ENCODE data around the gene CLEC3A.
"Not testable (repeated sequence)": the region's sequence is repeated elsewhere in the genome, so short reads cannot be mapped to it uniquely, and the experiment has no call there.

Gene CLEC3A

GRCh38 chr16:78024159-78024558, 1.8 kb downstream of the CLEC3A start:
- intact Hi-C loops (cut with DNase I): no loop called here
- no peak for DNase-seq

GRCh38 chr16:78025631-78026030, 3.3 kb downstream of the CLEC3A start:
- no peak for DNase-seq
- intact Hi-C loops (cut with DNase I): no loop called here

GRCh38 chr16:78028018-78028417, 5.7 kb downstream of the CLEC3A start:
- intact Hi-C loops (cut with DNase I): no loop called here
- no peak for DNase-seq

DNA sequence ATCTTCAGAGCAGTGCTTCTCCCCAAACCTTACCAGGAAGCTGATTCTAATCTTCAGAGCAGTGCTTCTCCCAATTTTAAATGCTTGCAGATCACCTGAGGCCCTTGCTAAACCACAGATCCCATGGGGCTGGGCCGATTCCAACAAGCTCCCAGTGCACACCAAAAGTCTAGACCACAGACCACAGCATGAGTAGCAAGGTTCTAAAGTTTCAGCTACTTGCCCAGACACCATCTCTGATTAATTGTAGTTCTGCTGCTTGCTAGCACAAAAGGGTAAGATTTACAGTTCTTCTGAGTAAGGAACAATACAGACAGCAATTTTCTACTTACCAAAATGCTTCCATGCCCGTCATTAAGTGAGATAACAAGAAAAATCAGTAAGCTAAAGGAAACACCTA, 12.2 kb downstream of the CLEC3A start:
- no peak for DNase-seq
- intact Hi-C loops (cut with DNase I): no loop called here

DNA sequence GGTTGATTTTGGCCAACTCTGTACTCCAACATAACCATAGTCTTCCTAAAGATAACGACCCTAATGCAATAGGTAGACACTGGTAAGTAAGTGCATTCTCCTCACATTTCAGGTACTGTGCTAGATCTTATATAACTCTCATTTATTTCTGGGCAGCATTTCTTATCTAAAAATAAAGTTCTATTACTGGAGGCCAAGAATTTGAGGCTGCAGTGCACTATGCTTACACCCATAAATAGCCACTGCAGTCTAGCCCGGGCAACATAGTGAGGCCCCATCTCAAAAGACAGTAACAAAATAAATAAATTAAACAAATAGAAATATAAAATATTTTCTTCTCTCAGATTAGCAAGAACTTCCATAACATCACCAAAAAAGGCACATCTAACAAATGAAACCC, 12.7 kb downstream of the CLEC3A start:
- intact Hi-C loops (cut with DNase I): no loop called here
- DNase-seq: no peak

DNA sequence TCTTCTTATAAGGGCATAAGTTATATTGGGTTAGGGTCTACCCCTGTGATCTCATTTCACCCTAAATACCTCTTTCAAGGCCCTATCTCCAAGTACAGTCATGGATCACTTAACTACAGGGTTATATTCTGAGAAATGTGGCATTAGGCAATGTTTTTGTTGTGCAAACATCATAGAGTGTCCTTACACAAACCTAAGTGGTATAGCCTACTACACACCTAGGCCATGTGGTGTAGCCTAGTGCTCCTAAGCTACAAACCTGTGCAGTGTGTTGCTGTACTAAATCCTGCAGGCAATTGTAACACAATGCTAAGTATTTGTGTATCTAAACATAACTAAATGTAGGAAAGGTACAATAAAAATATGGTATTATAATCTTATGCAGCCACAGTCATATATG, 18.0 kb downstream of the CLEC3A start:
- DNase-seq: no peak
- intact Hi-C loops (cut with DNase I): no loop called here

DNA sequence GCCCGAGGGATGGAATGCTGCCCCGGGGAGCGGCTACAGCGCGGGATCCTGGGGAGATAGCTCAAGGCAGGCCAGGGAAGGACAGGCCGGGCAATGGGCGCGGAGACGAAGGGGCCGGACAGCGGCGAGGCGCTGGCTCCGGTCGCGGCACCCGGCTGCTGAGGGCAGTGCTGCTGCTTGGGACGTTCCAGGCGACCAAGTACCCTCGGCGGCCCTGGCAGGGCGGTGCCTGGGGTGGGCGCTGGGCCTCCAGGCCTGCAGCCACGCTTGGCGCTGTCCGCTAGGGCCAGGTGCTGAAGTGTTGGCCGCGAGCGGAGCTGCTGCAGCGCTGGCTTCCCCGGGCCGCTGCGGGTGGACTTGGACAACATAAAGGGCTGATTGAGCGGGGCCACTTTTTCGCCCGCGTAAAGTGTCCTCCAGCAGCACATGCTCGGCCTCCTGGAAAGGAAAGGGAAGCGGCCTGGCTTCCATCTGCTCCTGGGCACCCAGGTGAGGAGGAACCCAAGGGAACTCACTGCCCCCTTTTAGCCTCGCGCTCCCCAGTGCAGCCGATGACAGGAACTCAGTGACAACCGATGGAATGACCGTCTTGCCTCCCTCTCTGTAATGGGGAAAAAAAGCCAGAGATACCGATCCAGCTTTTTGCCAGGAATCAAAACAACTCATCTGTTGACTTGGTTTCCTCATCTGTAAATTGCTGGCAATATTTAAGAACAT, 23.7 kb downstream of the CLEC3A start:
- DNase-seq: peak; percentile 6 to 82 (median 57)
- intact Hi-C loops (cut with DNase I): no loop called here

GRCh38 chr16:78048319-78048718, 26.0 kb downstream of the CLEC3A start:
- no peak for DNase-seq
- intact Hi-C loops (cut with DNase I): no loop called here

GRCh38 chr16:78050734-78051400, 28.5 kb downstream of the CLEC3A start:
- intact Hi-C loops (cut with DNase I): no loop called here
- DNase-seq: no peak

DNA sequence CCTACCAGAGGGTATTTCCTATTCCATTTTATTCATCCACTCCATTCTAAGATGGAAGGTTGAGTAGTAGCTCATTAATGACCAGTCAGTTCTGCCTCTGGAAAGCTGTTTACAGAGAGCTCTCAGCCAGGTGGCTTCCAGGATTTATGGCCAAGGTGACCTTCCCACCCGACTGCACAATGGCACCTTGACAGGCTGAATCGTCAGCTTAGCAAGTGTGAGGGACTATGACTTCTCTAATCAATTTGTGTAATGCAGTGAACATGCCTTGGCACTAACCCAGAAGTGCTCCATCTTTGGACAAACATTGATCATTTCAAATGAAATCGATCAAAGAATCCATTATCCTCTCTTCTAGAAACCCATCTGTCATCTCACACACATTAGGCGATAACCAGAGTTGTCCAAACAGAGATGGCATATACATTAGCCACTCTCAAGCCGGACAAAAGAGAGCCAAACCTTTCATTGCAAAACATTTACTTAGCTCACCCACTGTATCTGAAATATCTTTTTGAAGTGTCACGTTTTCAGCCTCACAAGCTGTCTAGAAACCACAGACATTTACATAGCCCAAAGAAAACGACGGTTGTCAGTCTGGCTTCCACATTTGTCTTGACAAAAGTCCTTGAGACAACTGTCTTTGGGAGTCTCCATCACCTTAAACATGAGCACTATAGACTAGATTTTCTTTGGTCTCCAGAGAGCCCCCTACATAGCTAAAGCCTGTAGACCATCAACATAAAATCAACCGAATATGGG, 35.6 kb downstream of the CLEC3A start:
- intact Hi-C loops (cut with DNase I): no loop called here
- no peak for DNase-seq

DNA sequence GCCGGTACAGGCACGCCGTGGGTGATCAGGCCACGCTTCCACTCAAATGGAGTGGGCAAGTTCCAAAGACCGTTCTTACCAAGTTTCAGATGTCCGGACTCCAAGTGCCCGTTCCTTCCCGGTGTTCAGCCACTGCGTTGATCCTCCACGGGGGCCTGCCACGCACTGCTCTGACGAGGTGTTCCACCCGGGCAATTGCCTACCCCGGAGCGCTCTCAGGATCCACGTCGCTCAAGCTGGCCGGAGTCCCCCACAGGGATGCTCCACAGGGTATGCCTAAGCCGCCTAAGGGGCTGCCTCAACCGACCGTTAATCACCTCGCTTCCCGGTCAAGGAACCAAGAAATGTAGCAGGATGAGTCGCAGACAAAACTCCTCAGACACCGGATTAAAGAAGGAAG, 37.5 kb downstream of the CLEC3A start:
- intact Hi-C loops (cut with DNase I); DNase-seq: not testable (repeated sequence)

GRCh38 chr16:78060295-78060694, 37.9 kb downstream of the CLEC3A start:
- intact Hi-C loops (cut with DNase I): no loop called here

GRCh38 chr16:78060809-78061208, 38.5 kb downstream of the CLEC3A start:
- DNase-seq: no peak
- intact Hi-C loops (cut with DNase I): no loop called here

More at GRCh38 chr16:78060295-78060694, 37.9 kb downstream of the CLEC3A start:
- no peak for DNase-seq

- intact Hi-C loops (cut with DNase I): no loop called here
- DNase-seq: no peak
These were observed 43.0 kb downstream of the CLEC3A start for GRCh38 chr16:78065319-78065718.

DNA sequence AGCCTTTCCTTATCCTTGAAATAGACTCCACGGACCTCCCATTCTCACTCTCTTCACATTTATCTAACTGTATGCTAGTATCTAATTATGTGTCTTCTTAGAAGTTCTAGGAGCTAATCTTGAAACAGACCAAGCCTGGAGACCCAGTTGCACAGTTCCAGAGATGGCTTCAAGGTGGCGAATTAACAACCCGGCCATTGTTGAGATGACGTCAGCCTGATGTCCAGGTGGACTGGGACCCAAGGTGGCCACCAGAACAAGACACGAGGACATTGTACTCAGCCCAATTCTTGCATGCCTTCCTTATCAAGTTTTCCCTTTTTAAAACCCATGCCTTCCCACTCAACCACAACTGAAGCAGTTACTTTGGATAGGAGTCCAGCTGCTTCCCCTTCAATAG, 47.6 kb downstream of the CLEC3A start:
- DNase-seq: no peak
- intact Hi-C loops (cut with DNase I): no loop called here

GRCh38 chr16:78072275-78072674, 49.9 kb downstream of the CLEC3A start:
- intact Hi-C loops (cut with DNase I): no loop called here
- DNase-seq: no peak

DNA sequence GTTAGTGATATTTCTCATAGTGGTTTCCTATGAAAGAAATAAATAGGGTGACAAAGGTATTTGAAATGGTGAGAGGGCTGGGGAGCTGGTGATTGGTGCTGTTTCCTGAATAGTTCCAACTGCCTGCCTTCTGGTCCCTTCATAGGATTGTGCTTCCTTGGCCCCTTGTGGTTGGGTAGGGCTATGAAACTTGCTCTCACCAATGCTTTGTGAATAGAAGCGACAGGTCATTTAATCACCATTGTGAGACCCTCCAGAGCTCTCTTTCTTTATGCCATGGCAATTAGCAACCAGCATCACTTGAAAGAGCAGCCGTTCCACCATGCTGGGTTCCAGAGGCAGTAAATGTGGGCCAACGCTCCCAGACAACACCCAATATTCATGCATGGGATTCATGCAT, 53.5 kb downstream of the CLEC3A start:
- intact Hi-C loops (cut with DNase I): no loop called here
- no peak for DNase-seq

- intact Hi-C loops (cut with DNase I): no loop called here
- DNase-seq: no peak
These were observed 59.0 kb downstream of the CLEC3A start for GRCh38 chr16:78081341-78081740.
